GM12873 (cell line): ENCODE data around the gene C9orf43.

ENCODE experiments used
- TF ChIP-seq, protein P1 (sequence below): IDR thresholded peaks from 2 replicates; pipeline ENCODE4 v1.5.1; 2012; ENCODE audit warnings: low read depth, mild to moderate bottlenecking, moderate library complexity, low read length, control low read depth; ENCODE audit not compliant: insufficient read depth; ENCODE audit errors: missing control alignments

C9orf43 gene

GRCh38 chr9:113369855-113370140, 40.7 kb upstream of the C9orf43 start:
- TF ChIP-seq, protein P1, sequence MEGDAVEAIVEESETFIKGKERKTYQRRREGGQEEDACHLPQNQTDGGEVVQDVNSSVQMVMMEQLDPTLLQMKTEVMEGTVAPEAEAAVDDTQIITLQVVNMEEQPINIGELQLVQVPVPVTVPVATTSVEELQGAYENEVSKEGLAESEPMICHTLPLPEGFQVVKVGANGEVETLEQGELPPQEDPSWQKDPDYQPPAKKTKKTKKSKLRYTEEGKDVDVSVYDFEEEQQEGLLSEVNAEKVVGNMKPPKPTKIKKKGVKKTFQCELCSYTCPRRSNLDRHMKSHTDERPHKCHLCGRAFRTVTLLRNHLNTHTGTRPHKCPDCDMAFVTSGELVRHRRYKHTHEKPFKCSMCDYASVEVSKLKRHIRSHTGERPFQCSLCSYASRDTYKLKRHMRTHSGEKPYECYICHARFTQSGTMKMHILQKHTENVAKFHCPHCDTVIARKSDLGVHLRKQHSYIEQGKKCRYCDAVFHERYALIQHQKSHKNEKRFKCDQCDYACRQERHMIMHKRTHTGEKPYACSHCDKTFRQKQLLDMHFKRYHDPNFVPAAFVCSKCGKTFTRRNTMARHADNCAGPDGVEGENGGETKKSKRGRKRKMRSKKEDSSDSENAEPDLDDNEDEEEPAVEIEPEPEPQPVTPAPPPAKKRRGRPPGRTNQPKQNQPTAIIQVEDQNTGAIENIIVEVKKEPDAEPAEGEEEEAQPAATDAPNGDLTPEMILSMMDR, result no peak

DNA sequence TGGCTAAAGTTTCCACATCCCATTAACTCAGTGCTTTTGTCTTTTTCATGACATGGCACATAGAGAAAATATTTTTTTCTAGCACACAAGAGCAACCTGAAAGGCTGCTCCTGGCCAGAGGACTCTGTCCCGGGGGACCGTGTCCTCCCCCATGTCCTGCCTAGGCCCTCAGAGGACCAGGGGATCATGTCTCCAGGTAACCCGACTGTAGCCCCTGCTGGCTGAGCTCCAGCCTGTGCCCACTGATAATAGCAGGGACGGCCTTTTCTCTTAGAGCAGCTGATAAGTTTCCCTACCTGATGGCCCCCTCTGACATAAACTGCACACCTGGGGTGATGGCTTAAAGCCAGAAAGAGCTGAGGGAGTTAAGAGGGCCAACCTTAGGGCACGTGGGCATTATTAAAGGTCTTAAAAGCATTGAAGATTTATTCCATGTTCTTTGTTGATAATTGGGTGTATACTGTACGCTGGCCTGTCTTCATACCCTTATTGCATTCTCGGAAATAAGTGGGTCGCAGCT, 39.7 kb upstream of the C9orf43 start:
- TF ChIP-seq, protein P1, result no peak

- TF ChIP-seq, protein P1, result no peak
Observed at GRCh38 chr9:113372059-113372458, 38.5 kb upstream of the C9orf43 start.

DNA sequence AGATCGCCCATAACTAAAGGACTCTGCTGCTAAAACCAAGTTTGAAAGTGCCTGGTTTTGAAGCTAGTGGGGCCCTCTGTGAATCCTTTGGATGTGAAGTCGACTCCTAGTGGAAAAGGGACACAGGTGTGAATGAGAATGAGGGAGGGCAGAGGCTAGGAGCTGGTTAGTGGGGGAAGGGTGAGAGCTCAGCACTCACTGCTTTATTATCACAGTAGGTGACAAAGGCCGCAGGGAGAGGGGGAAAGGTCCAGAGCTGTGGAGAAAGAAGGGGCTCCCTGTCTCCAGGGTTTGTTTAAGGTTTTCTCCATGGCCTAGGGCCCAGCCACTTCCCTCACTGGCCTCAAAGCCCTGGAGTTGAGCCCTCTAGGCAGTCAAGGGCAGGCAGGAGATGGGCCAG, 37.3 kb upstream of the C9orf43 start:
- TF ChIP-seq, protein P1, result no peak

GRCh38 chr9:113373676-113374392, 36.7 kb upstream of the C9orf43 start:
- TF ChIP-seq, protein P1, result no peak

DNA sequence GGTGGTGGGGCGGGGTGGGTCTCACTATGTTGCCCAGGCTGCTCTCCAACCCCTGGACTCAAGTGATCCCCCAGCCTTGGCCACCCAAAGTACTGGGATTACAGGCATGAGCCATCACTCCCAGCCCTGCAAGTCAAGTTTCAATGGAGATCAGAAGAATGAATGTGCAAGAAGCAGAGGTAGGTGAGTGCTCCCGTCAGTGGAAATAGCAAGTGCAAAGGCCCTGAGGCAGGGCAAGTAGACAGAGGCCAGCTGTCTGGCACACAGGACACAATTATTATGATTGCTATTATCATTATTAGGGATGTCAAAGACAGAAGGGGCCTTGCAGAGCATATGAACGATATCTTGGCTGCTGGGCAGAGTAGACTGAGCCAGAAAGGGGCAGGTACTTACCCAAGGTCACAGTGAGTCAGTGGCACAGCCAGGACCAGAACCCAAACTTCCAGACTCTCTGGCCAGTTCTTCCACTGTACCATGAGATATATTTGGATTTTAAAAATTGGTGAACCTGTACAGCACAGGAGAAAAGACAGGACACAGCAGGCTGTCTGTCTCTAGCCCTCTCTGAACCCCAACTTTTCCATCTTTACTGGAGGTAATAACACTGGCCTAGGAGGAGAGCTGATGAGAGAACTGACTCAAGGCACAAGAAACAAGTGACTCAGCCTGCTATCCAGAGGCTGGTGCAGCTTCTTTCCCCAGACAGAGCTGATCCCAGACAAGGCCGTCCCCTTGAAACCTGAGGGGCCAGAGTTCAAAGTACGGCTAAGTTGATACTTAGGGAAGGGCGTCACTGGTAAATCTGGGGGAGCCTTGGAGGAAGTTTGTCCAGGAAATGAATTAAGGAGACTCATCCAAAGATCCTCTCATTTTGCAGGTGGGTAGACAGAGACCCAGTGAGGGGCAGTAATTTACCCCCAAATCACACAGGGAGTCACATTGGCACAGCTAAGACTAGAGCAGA, 35.2 kb upstream of the C9orf43 start:
- TF ChIP-seq, protein P1, result no peak

DNA sequence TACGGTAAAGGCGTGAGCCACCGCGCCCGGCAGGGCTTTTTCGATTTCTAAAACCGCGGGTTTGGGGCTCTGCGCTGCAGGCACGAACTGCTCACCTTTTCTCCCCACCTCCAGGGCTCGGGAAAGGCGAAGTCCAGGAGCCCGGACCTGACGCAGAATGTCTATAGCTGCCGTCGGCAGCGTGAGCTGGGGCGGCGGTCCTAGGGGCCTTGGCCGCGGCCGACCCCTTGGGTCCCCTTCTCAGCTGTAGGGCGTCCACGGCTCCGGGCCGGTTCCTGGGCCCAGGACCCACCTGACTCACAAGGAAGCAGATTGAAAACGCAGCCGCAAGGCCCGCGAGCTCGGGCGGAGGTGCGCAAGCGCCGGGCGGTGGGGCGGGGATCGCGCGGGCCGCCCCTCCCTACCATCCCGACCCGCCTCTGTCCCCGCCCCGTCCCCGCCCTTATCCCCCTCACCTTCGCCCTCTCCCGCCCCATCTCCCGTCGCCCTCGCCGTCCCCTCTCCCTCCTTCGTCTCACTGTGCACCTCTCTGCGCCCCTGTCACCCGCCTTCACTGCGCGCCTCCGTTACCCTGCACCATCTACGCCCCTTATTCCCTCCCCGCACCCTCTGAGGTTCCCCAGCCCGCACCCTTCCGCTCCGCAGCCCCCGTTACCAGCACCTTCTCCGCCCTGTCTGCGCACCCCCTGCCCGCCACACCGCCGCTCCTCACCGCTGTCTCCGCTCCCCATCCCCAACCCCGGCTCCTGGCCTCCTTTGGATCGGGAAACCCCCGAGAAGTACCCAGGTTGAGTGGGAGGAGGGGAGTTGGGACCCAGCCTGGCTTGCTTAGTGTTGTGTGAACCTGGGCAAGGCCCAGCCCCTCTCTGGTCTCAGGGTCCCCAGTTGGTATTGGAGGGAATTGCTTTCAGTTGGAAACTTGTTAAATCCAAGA, 33.6 kb upstream of the C9orf43 start, which contains the start of gene HDHD3:
Gene HDHD3 (minus strand): TSS at position 353 of the 934 bp plus-strand sequence. CDS start 2,632 bp downstream, outside the sequence.
- TF ChIP-seq, protein P1, result no peak
